ENCODE measurements around the gene MIER1.

DNA sequence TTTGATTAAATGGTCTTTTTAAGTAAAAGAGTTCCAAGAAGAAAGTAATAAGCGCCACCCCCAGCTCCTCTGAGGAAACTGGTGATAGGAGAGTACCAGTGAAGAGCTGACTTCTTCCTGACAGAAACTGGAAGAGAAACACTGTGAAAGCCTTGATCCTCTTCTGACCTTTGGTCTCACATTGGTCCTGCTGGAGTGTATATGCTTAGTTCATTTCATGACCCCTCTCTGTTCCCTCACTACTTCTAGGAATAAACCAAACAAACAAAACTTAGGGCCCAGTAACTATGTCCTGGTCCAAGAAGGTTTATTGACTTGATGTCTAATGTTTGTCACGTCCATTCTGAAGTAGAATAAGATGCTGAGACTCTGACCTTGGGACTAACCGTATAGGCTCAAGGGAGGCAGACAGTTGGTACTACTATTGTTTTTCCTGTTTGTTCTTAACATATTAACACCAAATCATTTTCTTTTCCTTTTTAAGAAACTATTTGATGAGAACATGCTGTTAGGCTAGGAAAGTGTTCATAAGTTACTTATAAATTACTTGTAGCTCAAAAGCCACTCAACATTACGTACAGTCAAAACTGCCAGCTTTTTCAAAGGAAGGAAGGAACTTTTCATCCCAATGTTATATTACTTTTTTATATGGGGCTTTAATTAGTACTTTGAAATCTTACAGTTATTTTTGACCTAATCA is 57.9 kb downstream of the MIER1 start:
- TF ChIP-seq CTCF (IDR thresholded peaks at IDR 0.05; ENCODE audit: low read length) (no peak), EZH2 (optimal IDR thresholded peaks at IDR 0.05; ENCODE audit: low read depth, low read length) (no peak)

Measured in MM.1S (cell line).